Neural cell (in vitro differentiated cells): Measurements from ENCODE around the gene AGO3. TPM values are rescaled to one million over a fixed set of nuclear protein-coding genes. Genes with fewer than 3 reads are reported as not detected.

Experiments used
- H2AFZ ChIP-seq: fragments of 200-600, 300-800 bp; sonication (generic), shearing (Covaris generic); 2 replicates; pipeline ENCODE4 v1.6.0; 2014; ENCODE audit warnings: low read depth, mild to moderate bottlenecking, antibody characterized with exemption, low read length, moderate library complexity
- H3F3A ChIP-seq: fragments of 200-600 bp; shearing (Covaris generic); 2 replicates; pipeline ENCODE4 v1.6.1; 2016; ENCODE audit warnings: mild to moderate bottlenecking, moderate library complexity, mixed read lengths, antibody characterized with exemption, low read length; ENCODE audit not compliant: insufficient read depth, poor library complexity, severe bottlenecking
- H3K27ac ChIP-seq: fragments of 200-600, 300-800 bp; sonication (generic), shearing (Covaris generic); 2 replicates; pipeline ENCODE4 v1.5.1; 2014; ENCODE audit warnings: mild to moderate bottlenecking, low read length, moderate library complexity
- H3K27me3 ChIP-seq: fragments of 300-800, 200-600 bp; sonication (generic), shearing (Covaris generic); 2 replicates; pipeline ENCODE4 v1.6.0; 2014; ENCODE audit warnings: mild to moderate bottlenecking, low read depth, low read length, moderate library complexity; ENCODE audit not compliant: insufficient read depth
- H3K36me3 ChIP-seq: fragments of 300-800, 200-600 bp; sonication (generic), shearing (Covaris generic); 2 replicates; pipeline ENCODE4 v1.5.1; 2014; ENCODE audit warnings: mild to moderate bottlenecking, antibody characterized with exemption, low read length, moderate library complexity; ENCODE audit not compliant: insufficient read depth
- H3K4me2 ChIP-seq: fragments of 300-800, 200-600 bp; sonication (generic), shearing (Covaris generic); 2 replicates; pipeline ENCODE4 v1.6.0; 2014; ENCODE audit warnings: mild to moderate bottlenecking, low read length
- H3K4me3 ChIP-seq: fragments of 300-800, 200-600 bp; sonication (generic), shearing (Covaris generic); 2 replicates; pipeline ENCODE4 v1.5.1; 2014; ENCODE audit warnings: mild to moderate bottlenecking, low read length, moderate library complexity
- H3K79me2 ChIP-seq: fragments of 200-600 bp; shearing (Covaris generic); replicated peaks from 2 replicates; pipeline ENCODE4 v1.6.0; 2014; ENCODE audit warnings: mild to moderate bottlenecking, low read length, moderate library complexity; ENCODE audit not compliant: insufficient read depth
- H3K9ac ChIP-seq: fragments of 300-800, 200-600 bp; sonication (generic), shearing (Covaris generic); 2 replicates; pipeline ENCODE4 v1.6.1; 2016; ENCODE audit warnings: mild to moderate bottlenecking, low read length, mixed read lengths
- H3K9me2 ChIP-seq: fragments of 200-600 bp; shearing (Covaris generic); 2 replicates; pipeline ENCODE4 v1.6.1; 2016; ENCODE audit warnings: mild to moderate bottlenecking, low read length, mixed read lengths; ENCODE audit not compliant: insufficient read depth
- H3K9me3 ChIP-seq: fragments of 200-600, 300-800 bp; sonication (generic), shearing (Covaris generic); 2 replicates; pipeline ENCODE4 v1.6.1; 2016; ENCODE audit warnings: mild to moderate bottlenecking, mixed run types, low read length, moderate library complexity, mixed read lengths
- H4K20me1 ChIP-seq: fragments of 200-600 bp; shearing (Covaris generic); 2 replicates; pipeline ENCODE4 v1.6.1; 2016; ENCODE audit warnings: mild to moderate bottlenecking, mixed run types; ENCODE audit not compliant: insufficient read depth
- EP300 ChIP-seq: fragments of 450-650 bp; conservative IDR thresholded peaks from 2 replicates; pipeline ENCODE4 v1.6.1; 2014; ENCODE audit warnings: antibody characterized with exemption, mild to moderate bottlenecking, moderate library complexity; ENCODE audit not compliant: poor library complexity, severe bottlenecking
- EZH2 ChIP-seq: fragments of 200-600, 300-800 bp; shearing (Covaris generic), sonication (generic); IDR thresholded peaks from 2 replicates; pipeline ENCODE4 v1.6.1; 2014; ENCODE audit warnings: antibody characterized with exemption, low read length, borderline replicate concordance, mild to moderate bottlenecking; ENCODE audit not compliant: insufficient read depth, poor library complexity, severe bottlenecking
- MXI1 ChIP-seq: fragments of 450-650 bp; conservative IDR thresholded peaks from 2 replicates; pipeline ENCODE4 v1.6.1; 2014; ENCODE audit warnings: antibody characterized with exemption, mild to moderate bottlenecking; ENCODE audit not compliant: poor library complexity, severe bottlenecking
- POLR2AphosphoS5 ChIP-seq: IDR thresholded peaks from 2 replicates; pipeline ENCODE4 v1.6.1; 2012
- RAD21 ChIP-seq: fragments of 450-650 bp; conservative IDR thresholded peaks from 2 replicates; pipeline ENCODE4 v1.6.1; 2014; ENCODE audit warnings: antibody characterized with exemption, mild to moderate bottlenecking, moderate library complexity
- REST ChIP-seq: IDR thresholded peaks from 2 replicates; pipeline ENCODE4 v1.6.1; 2012; ENCODE audit warnings: borderline replicate concordance
- SMC3 ChIP-seq: fragments of 450-650 bp; conservative IDR thresholded peaks from 2 replicates; pipeline ENCODE4 v1.6.1; 2014; ENCODE audit warnings: antibody characterized with exemption, mild to moderate bottlenecking, moderate library complexity; ENCODE audit not compliant: poor library complexity
- TAF1 ChIP-seq: IDR thresholded peaks from 2 replicates; pipeline ENCODE4 v1.6.1; 2012; ENCODE audit warnings: low read depth
- polyA plus RNA-seq: library from polyadenylated mRNA; depleted of rRNA; stranded (reverse); fragments of >200 nt; gene quantifications from 2 replicates; pipeline ENCODE4 v1.2.3, GENCODE V29; 2014
- TF ChIP-seq, protein P1 (sequence below): fragments of 450-650 bp; IDR thresholded peaks from 2 replicates; pipeline ENCODE4 v1.5.1; 2014; ENCODE audit warnings: antibody characterized with exemption, mild to moderate bottlenecking, moderate library complexity; ENCODE audit not compliant: poor library complexity, severe bottlenecking

The AGO3 gene
- polyA plus RNA-seq, 1 donor from 2014 or later: 9.4 TPM

GRCh38 chr1:35893051-35893879, 37.6 kb upstream of the AGO3 start:
- H3K27me3 ChIP-seq: no peaks in the 10 kb centered on the region
- TF ChIP-seq RAD21 (no peak), SMC3 (no peak), TAF1 (no peak), POLR2AphosphoS5 (no peak)
- H3K9me3 ChIP-seq: no peaks in the 10 kb centered on the region
- H3F3A ChIP-seq: no peaks in the 10 kb centered on the region
- no peak overlapping the region for H2AFZ ChIP-seq
- H3K79me2 ChIP-seq: peaks cover 5% of the 10 kb centered on the region
- no peak overlapping the region for H3K4me2 ChIP-seq
- no peaks in the 10 kb centered on the region for H3K36me3 ChIP-seq
- no peaks in the 10 kb centered on the region for H4K20me1 ChIP-seq
- H3K9me2 ChIP-seq: no peaks in the 10 kb centered on the region
- no peak overlapping the region for H3K9ac ChIP-seq
- H3K27ac ChIP-seq: no peak overlapping the region
- no peak overlapping the region for H3K4me3 ChIP-seq

GRCh38 chr1:35894183-35894582, 36.7 kb upstream of the AGO3 start:
- Histone ChIP-seq H3K36me3 (peaks cover 5% of the 10 kb centered on the region), H3K4me3 (no peak overlapping the region), H3K79me2 (peaks cover 5% of the 10 kb centered on the region), H3K9me2 (no peaks in the 10 kb centered on the region), H3K27me3 (no peaks in the 10 kb centered on the region), H3F3A (no peaks in the 10 kb centered on the region), H3K4me2 (no peak overlapping the region), H3K9ac (no peak overlapping the region), H4K20me1 (no peaks in the 10 kb centered on the region), H3K27ac (no peak overlapping the region), H2AFZ (no peak overlapping the region), H3K9me3 (no peaks in the 10 kb centered on the region)
- TF ChIP-seq REST (no peak), EP300 (no peak), POLR2AphosphoS5 (no peak), RAD21 (no peak), MXI1 (no peak), SMC3 (no peak), TAF1 (no peak), EZH2 (no peak)
- TF ChIP-seq, protein P1, sequence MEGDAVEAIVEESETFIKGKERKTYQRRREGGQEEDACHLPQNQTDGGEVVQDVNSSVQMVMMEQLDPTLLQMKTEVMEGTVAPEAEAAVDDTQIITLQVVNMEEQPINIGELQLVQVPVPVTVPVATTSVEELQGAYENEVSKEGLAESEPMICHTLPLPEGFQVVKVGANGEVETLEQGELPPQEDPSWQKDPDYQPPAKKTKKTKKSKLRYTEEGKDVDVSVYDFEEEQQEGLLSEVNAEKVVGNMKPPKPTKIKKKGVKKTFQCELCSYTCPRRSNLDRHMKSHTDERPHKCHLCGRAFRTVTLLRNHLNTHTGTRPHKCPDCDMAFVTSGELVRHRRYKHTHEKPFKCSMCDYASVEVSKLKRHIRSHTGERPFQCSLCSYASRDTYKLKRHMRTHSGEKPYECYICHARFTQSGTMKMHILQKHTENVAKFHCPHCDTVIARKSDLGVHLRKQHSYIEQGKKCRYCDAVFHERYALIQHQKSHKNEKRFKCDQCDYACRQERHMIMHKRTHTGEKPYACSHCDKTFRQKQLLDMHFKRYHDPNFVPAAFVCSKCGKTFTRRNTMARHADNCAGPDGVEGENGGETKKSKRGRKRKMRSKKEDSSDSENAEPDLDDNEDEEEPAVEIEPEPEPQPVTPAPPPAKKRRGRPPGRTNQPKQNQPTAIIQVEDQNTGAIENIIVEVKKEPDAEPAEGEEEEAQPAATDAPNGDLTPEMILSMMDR: no peak
